GM15510 (cell line): ENCODE results near the gene DSG1.

Source experiments
- POLR2A ChIP-seq: IDR thresholded peaks from 3 replicates; pipeline ENCODE4 v1.6.1; 2011; ENCODE audit warnings: borderline replicate concordance; ENCODE audit not compliant: insufficient read length; ENCODE audit errors: extremely low read depth

DSG1 gene

GRCh38 chr18:31321719-31322118 lies 3.8 kb downstream of the DSG1 start:
- TF ChIP-seq POLR2A = no peak

GRCh38 chr18:31325051-31325450 lies 7.1 kb downstream of the DSG1 start:
- no peak for TF ChIP-seq POLR2A

DNA sequence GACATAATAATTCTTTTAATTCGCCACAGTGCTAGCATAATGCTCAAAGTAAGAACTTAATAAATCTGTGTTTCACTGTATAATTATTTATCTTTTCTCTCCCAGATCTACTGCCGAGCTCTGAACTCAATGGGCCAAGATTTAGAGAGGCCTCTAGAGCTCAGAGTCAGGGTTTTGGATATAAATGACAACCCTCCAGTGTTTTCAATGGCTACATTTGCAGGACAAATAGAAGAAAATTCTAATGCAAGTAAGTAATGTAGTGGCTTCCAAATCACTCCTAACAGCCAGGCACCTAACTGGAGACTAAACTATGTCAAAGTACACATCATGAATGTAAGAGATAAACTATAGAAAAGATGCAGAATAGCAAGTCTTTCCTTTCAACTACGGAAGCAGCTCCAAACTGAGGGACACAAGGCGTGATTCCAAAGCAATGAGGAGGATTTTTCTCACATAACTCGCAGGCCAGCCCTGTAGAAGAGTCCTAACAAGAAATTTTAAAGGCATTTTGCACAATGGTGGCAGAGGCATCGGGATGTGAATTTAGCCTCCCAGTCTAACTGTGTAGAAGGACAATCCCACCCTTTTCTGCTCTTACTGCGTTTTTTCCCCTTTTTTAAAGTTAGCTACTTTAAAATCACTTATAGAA lies 12.0 kb downstream of the DSG1 start:
- no peak for TF ChIP-seq POLR2A

- no peak for TF ChIP-seq POLR2A
Observed at GRCh38 chr18:31343454-31343853, 25.5 kb downstream of the DSG1 start.

DNA sequence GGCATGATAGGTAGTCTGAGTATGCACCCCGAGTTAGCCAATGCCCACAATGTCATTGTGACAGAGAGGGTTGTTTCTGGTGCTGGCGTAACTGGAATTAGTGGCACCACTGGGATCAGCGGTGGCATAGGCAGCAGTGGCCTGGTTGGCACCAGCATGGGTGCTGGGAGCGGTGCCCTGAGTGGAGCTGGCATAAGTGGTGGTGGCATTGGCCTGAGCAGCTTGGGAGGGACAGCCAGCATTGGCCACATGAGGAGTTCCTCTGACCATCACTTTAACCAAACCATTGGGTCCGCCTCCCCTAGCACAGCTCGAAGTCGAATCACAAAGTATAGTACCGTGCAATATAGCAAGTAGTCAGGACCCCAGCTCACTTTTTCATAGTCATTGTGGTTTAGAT lies 37.0 kb downstream of the DSG1 start:
- no peak for TF ChIP-seq POLR2A

- no peak for TF ChIP-seq POLR2A
Observed at GRCh38 chr18:31356025-31356424, 38.1 kb downstream of the DSG1 start.

DNA sequence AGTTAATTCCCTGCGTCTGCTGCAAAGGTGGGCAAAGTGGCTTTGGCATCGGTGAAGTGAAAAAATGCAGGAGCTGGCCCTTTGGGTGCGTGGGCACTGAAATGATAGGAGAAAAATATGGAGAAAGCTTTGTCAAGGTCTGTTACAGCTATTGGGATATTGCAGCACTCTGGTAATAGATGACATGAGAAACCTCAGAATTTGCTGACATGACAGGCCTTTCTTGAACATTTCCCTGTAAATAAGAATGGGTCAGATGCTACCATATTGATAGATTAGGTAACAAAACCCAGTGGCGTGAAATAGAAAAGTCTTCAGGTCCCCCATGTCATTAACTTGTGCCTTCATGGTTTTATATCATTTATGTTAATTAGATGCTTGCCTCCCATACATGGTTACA lies 46.2 kb downstream of the DSG1 start:
- no peak for TF ChIP-seq POLR2A

DNA sequence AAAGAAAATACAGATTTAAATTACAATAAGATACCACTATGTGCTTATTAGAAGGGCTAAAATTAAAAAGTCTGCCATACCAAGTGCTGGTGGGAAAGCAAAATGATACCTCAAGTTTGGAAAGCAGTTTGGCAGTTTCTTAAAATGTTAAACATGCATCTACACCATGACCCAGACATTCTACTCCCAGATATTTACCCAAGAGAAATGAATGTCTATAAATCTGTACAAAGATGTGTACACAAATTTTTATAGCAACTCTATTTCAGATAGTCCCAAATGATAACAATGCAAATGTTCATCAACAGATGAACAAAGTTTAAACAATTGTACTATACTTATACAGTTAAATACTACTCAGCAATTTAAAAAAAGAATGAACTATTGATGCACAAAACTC lies 51.5 kb downstream of the DSG1 start:
- no peak for TF ChIP-seq POLR2A

- TF ChIP-seq POLR2A = no peak
Observed at GRCh38 chr18:31371989-31372388, 54.0 kb downstream of the DSG1 start.

DNA sequence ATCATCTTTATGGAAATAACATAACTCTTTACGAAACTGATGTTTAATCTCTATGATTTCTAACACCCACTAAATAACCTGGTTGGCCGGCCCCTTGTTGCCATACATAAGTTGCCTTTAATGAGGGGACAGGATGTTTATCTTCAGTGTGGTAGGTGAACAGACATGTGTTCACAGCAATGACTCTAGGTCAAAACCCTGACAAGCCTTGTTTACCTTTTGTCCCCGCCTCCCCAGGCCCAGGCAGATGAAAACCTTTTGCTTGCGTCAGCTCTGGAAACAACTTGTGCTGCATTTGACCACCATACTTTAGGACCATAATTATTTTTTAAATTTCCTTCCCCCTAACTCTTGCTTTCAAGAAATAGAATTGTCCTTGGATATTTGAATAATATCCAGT lies 55.7 kb downstream of the DSG1 start:
- TF ChIP-seq POLR2A = no peak

DNA sequence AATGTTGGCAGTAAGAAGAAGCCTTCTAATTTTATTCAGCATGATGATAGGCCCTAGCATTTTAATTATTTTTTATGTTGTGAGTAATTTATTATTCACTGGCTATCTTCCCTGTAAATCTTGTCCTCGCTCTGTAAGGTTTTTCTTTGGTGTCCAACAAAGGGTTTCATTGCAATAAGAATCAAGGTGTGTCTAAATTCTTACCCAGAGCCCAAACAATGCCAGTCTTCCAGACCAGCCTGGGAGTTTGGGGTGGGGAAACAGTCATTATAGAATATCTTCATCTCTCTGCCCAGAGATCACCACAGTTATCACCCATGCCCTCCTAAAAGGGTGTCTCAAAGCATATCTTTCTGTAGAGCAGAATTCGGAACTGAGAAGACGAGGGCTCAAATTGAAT lies 58.5 kb downstream of the DSG1 start, which contains the start of gene DSG4:
Gene DSG4, plus strand, starts transcription at position 301 of the 400 bp plus-strand sequence. CDS start 135 bp downstream, outside the sequence.
- no peak for TF ChIP-seq POLR2A

DNA sequence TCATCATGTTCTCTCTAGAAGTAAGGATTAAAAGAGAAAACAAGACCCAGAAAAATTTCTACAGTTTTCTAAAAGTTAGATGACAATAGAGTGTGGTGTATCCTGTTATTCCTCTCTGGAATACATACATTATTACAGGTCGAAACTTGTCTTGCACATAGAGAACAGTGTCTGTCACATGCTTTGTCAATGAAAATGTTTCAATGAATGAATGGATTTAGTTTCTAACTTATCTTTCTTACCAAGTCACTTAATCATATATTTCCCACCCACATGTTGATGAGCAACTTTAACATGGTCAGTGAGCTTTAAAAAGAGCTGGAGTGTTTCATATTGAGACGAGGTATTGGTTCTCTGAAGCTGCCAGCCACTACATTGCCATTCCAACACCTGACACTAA lies 63.0 kb downstream of the DSG1 start:
- TF ChIP-seq POLR2A = no peak

- no peak for TF ChIP-seq POLR2A
Observed at GRCh38 chr18:31382107-31382506, 64.1 kb downstream of the DSG1 start.

- no peak for TF ChIP-seq POLR2A
Observed at GRCh38 chr18:31386741-31387140, 68.8 kb downstream of the DSG1 start.

- TF ChIP-seq POLR2A = no peak
Observed at GRCh38 chr18:31393286-31393685, 75.3 kb downstream of the DSG1 start.

GRCh38 chr18:31396796-31397612 lies 79.0 kb downstream of the DSG1 start:
- no peak for TF ChIP-seq POLR2A
